ENCODE measurements around the gene CLDN11. TPM values are rescaled to one million over a fixed set of nuclear protein-coding genes. Genes with fewer than 3 reads are reported as not detected.

CLDN11 gene
- total RNA-seq, 1 donor from 2014 or later: 1.6 TPM

GRCh38 chr3:170467571-170468147, 49.0 kb downstream of the CLDN11 start:
- H3F3A ChIP-seq (ENCODE audit: low read depth): peaks cover 5% of the 10 kb centered on the region
- no peak overlapping the region for H3K4me2 ChIP-seq
- no peak overlapping the region for H3K4me3 ChIP-seq
- no peaks in the 10 kb centered on the region for H3K9me3 ChIP-seq (ENCODE audit: low read depth)
- H3K27ac Mint-ChIP-seq: no peak overlapping the region
- no peaks in the 10 kb centered on the region for H3K27me3 Mint-ChIP-seq (ENCODE audit: insufficient read depth, low read depth)
- no peak overlapping the region for H2AFZ ChIP-seq (replicated peaks)
- no peak for TF ChIP-seq EZH2 (IDR thresholded peaks at IDR 0.05)
- TF ChIP-seq CTCF (IDR thresholded peaks at IDR 0.05): no peak
- no peak for TF ChIP-seq EZH2phosphoT487 (IDR thresholded peaks at IDR 0.05)
- H3K9me3 Mint-ChIP-seq: no peaks in the 10 kb centered on the region
- H3K27ac ChIP-seq: no peak overlapping the region
- H3K27me3 ChIP-seq: no peaks in the 10 kb centered on the region
- no peak for DNase-seq (ENCODE audit: low spot score)
- H3K9ac ChIP-seq: no peak overlapping the region
- no peaks in the 10 kb centered on the region for H4K20me1 ChIP-seq (ENCODE audit: low read depth)
- H3K36me3 Mint-ChIP-seq: no peaks in the 10 kb centered on the region
- peaks cover 28% of the 10 kb centered on the region for H3K4me1 ChIP-seq
- no peak overlapping the region for H3K4me3 Mint-ChIP-seq
- no peaks in the 10 kb centered on the region for H3K36me3 ChIP-seq
- no peaks in the 10 kb centered on the region for H3K79me2 ChIP-seq (ENCODE audit: low read depth)
- H3K4me1 Mint-ChIP-seq: peaks cover 32% of the 10 kb centered on the region

GRCh38 chr3:170469151-170470062, 50.7 kb downstream of the CLDN11 start:
- no peak for DNase-seq (ENCODE audit: low spot score)
- H3K4me1 ChIP-seq: peaks cover 28% of the 10 kb centered on the region
- no peaks in the 10 kb centered on the region for H4K20me1 ChIP-seq (ENCODE audit: low read depth)
- H3K36me3 ChIP-seq: no peaks in the 10 kb centered on the region
- no peak overlapping the region for H3K27ac ChIP-seq
- H3K27me3 Mint-ChIP-seq (ENCODE audit: insufficient read depth, low read depth): no peaks in the 10 kb centered on the region
- no peaks in the 10 kb centered on the region for H3K9me3 ChIP-seq (ENCODE audit: low read depth)
- no peak overlapping the region for H3K27ac Mint-ChIP-seq
- H3F3A ChIP-seq (ENCODE audit: low read depth): peaks cover 5% of the 10 kb centered on the region
- no peak overlapping the region for H3K4me3 ChIP-seq
- H3K4me2 ChIP-seq: no peak overlapping the region
- H3K27me3 ChIP-seq: no peaks in the 10 kb centered on the region
- no peaks in the 10 kb centered on the region for H3K79me2 ChIP-seq (ENCODE audit: low read depth)
- H3K36me3 Mint-ChIP-seq: no peaks in the 10 kb centered on the region
- H3K9me3 Mint-ChIP-seq: no peaks in the 10 kb centered on the region
- H3K9ac ChIP-seq: no peak overlapping the region
- TF ChIP-seq EZH2 (IDR thresholded peaks at IDR 0.05) (no peak), EZH2phosphoT487 (IDR thresholded peaks at IDR 0.05) (no peak), CTCF (IDR thresholded peaks at IDR 0.05) (no peak)
- no peak overlapping the region for H3K4me3 Mint-ChIP-seq
- peaks cover 34% of the 10 kb centered on the region for H3K4me1 Mint-ChIP-seq
- H2AFZ ChIP-seq (replicated peaks): no peak overlapping the region

GRCh38 chr3:170470063-170471016, 51.7 kb downstream of the CLDN11 start:
- peak overlapping the region; percentile 95 for H2AFZ ChIP-seq (replicated peaks)

More at GRCh38 chr3:170470063-170471016, 51.7 kb downstream of the CLDN11 start:
- Histone ChIP-seq H3K4me2 (peak overlapping the region; percentile 57), H3K9ac (no peak overlapping the region), H3K27me3 (no peaks in the 10 kb centered on the region), H3K4me3 (no peak overlapping the region), H3K27ac (peak overlapping the region; percentile 29), H3K36me3 (no peaks in the 10 kb centered on the region), H3K4me1 (peaks cover 28% of the 10 kb centered on the region), H3F3A (ENCODE audit: low read depth) (peaks cover 5% of the 10 kb centered on the region), H4K20me1 (ENCODE audit: low read depth) (no peaks in the 10 kb centered on the region), H3K9me3 (ENCODE audit: low read depth) (no peaks in the 10 kb centered on the region), H3K79me2 (ENCODE audit: low read depth) (no peaks in the 10 kb centered on the region)
- no peaks in the 10 kb centered on the region for H3K27me3 Mint-ChIP-seq (ENCODE audit: insufficient read depth, low read depth)
- no peaks in the 10 kb centered on the region for H3K36me3 Mint-ChIP-seq
- H3K4me1 Mint-ChIP-seq: peaks cover 38% of the 10 kb centered on the region
- DNase-seq (ENCODE audit: low spot score): no peak
- peak overlapping the region; percentile 67 for H3K27ac Mint-ChIP-seq
- H3K4me3 Mint-ChIP-seq: no peak overlapping the region
- H3K9me3 Mint-ChIP-seq: no peaks in the 10 kb centered on the region
- TF ChIP-seq CTCF (IDR thresholded peaks at IDR 0.05) (no peak), EZH2phosphoT487 (IDR thresholded peaks at IDR 0.05) (no peak), EZH2 (IDR thresholded peaks at IDR 0.05) (no peak)
